SU-DHL-6 (cell line): ENCODE measurements around the gene JMJD4.

Experiments used
- CTCF ChIP-seq: fragments of 200-600 bp; sonication (generic); IDR thresholded peaks from one replicate; pipeline ENCODE4 v1.5.1; 2017; ENCODE audit warnings: antibody characterized with exemption, mild to moderate bottlenecking, low read length, moderate library complexity; ENCODE audit not compliant: insufficient read depth, poor library complexity, severe bottlenecking
- EZH2phosphoT487 ChIP-seq: fragments of 200-600 bp; sonication (generic), shearing (Covaris generic); conservative IDR thresholded peaks from 2 replicates; pipeline ENCODE4 v1.6.1; 2018; ENCODE audit warnings: mild to moderate bottlenecking, antibody characterized with exemption, low read length, moderate library complexity, mixed read lengths

GRCh38 chr1:227781314-227781930 is 46.3 kb upstream of the JMJD4 start:
- TF ChIP-seq CTCF: no peak
- TF ChIP-seq EZH2phosphoT487: no peak
